Gastroesophageal sphincter (tissue), 4 donors: ENCODE results near the gene SLAMF1. TPM values are rescaled to one million over a fixed set of nuclear protein-coding genes. Genes with fewer than 3 reads are reported as not detected.
"Not testable (repeated sequence)": the region's sequence is repeated elsewhere in the genome, so short reads cannot be mapped to it uniquely, and the experiment has no call there.

Experiments
- ATAC-seq: fragments of 150-250 bp; one replicate; pipeline ENCODE4 v1.9.1; 2016; ENCODE audit warnings: mild to moderate bottlenecking, moderate library complexity
- H3K27ac ChIP-seq, 4 donors: fragments of 200-600 bp; sonication (generic) in 3 of 4; 1 replicate in 3 of 4; 2 replicates in 1 of 4; pipeline ENCODE4 v1.5.1; 2016 to 2019
- H3K27me3 ChIP-seq: fragments of 200-600 bp; sonication (generic); one replicate; pipeline ENCODE4 v1.5.1; 2019
- H3K36me3 ChIP-seq, 2 donors: fragments of 200-600 bp; sonication (generic); one replicate each; pipeline ENCODE4 v1.5.1; 2019; ENCODE audit warnings: control low read depth in 1 of 2
- H3K4me1 ChIP-seq, 3 donors: fragments of 200-600 bp; sonication (generic); 1 replicate in 2 of 3; 2 replicates in 1 of 3; pipeline ENCODE4 v1.5.1; 2016 to 2019; ENCODE audit warnings: control low read depth in 2 of 3
- H3K4me3 ChIP-seq, 2 donors: fragments of 200-600 bp; sonication (generic); one replicate each; pipeline ENCODE4 v1.5.1; 2019; ENCODE audit warnings: mild to moderate bottlenecking in 1 of 2, moderate library complexity in 1 of 2
- H3K9me3 ChIP-seq, 3 donors: fragments of 200-600 bp; sonication (generic); one replicate each; pipeline ENCODE4 v1.5.1; 2017 to 2019; ENCODE audit warnings: control low read depth in 2 of 3
- CTCF ChIP-seq, 4 experiments: fragments of 200-600 bp in 2 of 4; fragments of 450-650 bp in 2 of 4; sonication (generic) in 1 of 4; IDR thresholded peaks; one replicate each; pipeline ENCODE4 v1.5.1; 2017 to 2019; ENCODE audit warnings: antibody characterized with exemption in 4 of 4, mild to moderate bottlenecking in 2 of 4, moderate library complexity in 2 of 4
- EP300 ChIP-seq: sonication (generic); formaldehyde crosslinking; IDR thresholded peaks from one replicate; pipeline ENCODE4 v1.6.1; 2017; ENCODE audit warnings: antibody characterized with exemption, mild to moderate bottlenecking
- POLR2A ChIP-seq, 2 donors: fragments of 450-650 bp; IDR thresholded peaks; one replicate each; pipeline ENCODE4 v1.6.1; 2017; ENCODE audit warnings: antibody characterized with exemption in 2 of 2, mild to moderate bottlenecking in 2 of 2, moderate library complexity in 1 of 2
- POLR2AphosphoS5 ChIP-seq: sonication (generic); formaldehyde crosslinking; IDR thresholded peaks from one replicate; pipeline ENCODE4 v1.6.1; 2017; ENCODE audit warnings: antibody characterized with exemption
- WGBS, 2 donors: methylation state at CpG; one replicate each; pipeline ENCODE4 v1.1.5; 2018; ENCODE audit warnings: low coverage in 1 of 2; 5-methylcytosine and 5-hydroxymethylcytosine counted together
- total RNA-seq, 4 donors: library from RNA; depleted of rRNA; stranded (reverse); fragments of >200 nt; gene quantifications; one replicate each; pipeline ENCODE4 v1.1.0, GENCODE V29; 2016

The SLAMF1 gene
- total RNA-seq, 4 donors from 2014 or later, result 0.12 to 2.8 (median 1.2) TPM; not detected in 1

DNA sequence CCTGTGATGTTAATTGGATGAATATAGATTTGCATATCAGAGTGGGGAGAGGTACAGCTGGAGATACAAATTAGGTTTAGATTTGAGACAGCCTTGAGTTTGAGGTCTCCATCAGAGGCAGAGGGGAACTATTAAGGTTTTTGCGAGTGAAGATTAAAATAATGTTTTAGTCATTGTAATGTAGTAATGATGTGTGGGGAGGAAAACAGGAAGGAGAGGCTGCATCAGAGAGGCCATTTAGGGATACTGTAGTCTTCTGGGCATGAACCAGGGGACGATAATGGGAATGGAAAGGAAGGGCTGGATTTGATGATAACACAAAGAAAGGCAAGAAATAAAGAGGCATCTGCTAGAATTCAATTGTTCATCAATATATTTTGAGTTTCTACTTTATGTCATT lies 77.0 kb downstream of the SLAMF1 start:
- no peak overlapping the region for H3K4me3 ChIP-seq
- no peaks in the 10 kb centered on the region for H3K36me3 ChIP-seq
- TF ChIP-seq POLR2A (IDR thresholded peaks at IDR 0.05) (no peak), EP300 (no peak), CTCF (IDR thresholded peaks at IDR 0.05) (no peak), POLR2AphosphoS5 (no peak)
- no peaks in the 10 kb centered on the region for H3K9me3 ChIP-seq
- WGBS, 2 donors, result 44 to 66% methylated on average over 2 of the region's 2 CpGs
- no peak overlapping the region for H3K27ac ChIP-seq
- no peaks in the 10 kb centered on the region for H3K4me1 ChIP-seq
- ATAC-seq, result no peak
- H3K27me3 ChIP-seq, result no peaks in the 10 kb centered on the region

GRCh38 chr1:160567858-160568682 lies 78.8 kb downstream of the SLAMF1 start:
- Histone ChIP-seq H3K36me3 (no peaks in the 10 kb centered on the region), H3K9me3 (peaks cover 0 to 7% (median 0%) of the 10 kb centered on the region in 3 donors), H3K27ac (no peak overlapping the region), H3K4me1 (no peaks in the 10 kb centered on the region), H3K27me3 (no peaks in the 10 kb centered on the region), H3K4me3 (no peak overlapping the region)
- TF ChIP-seq POLR2A (IDR thresholded peaks at IDR 0.05) (no peak), CTCF (IDR thresholded peaks at IDR 0.05) (no peak), EP300 (no peak), POLR2AphosphoS5 (no peak)
- ATAC-seq, result no peak
- WGBS, 2 donors, result 69 to 73% methylated on average over 6 to 8 of the region's 8 CpGs

GRCh38 chr1:160567341-160567740 lies 79.5 kb downstream of the SLAMF1 start:
- no peak for TF ChIP-seq POLR2A (IDR thresholded peaks at IDR 0.05)
- TF ChIP-seq CTCF (IDR thresholded peaks at IDR 0.05), result no peak
- no peak for TF ChIP-seq POLR2AphosphoS5
- no peak for TF ChIP-seq EP300
- no peak for ATAC-seq
- Histone ChIP-seq H3K27ac (no peak overlapping the region), H3K4me1 (no peaks in the 10 kb centered on the region), H3K27me3 (no peaks in the 10 kb centered on the region), H3K4me3 (no peak overlapping the region), H3K36me3 (no peaks in the 10 kb centered on the region), H3K9me3 (peaks cover 0 to 12% (median 0%) of the 10 kb centered on the region in 3 donors)
- WGBS, 2 donors, result 71 to 77% methylated on average over 3 to 5 of the region's 5 CpGs

- no peak for ATAC-seq
- Histone ChIP-seq H3K27ac (no peak overlapping the region), H3K4me3 (no peak overlapping the region), H3K4me1 (no peaks in the 10 kb centered on the region), H3K27me3 (no peaks in the 10 kb centered on the region), H3K36me3 (no peaks in the 10 kb centered on the region), H3K9me3 (peaks cover 0 to 12% (median 0%) of the 10 kb centered on the region in 3 donors)
- WGBS, 2 donors, result 45 to 72% methylated on average over 4 of the region's 4 CpGs
- TF ChIP-seq POLR2AphosphoS5, result no peak
These were observed 81.3 kb downstream of the SLAMF1 start for GRCh38 chr1:160565564-160565963.

GRCh38 chr1:160563230-160563629 lies 83.6 kb downstream of the SLAMF1 start:
- not testable (repeated sequence) for H3K36me3 ChIP-seq, H3K27ac ChIP-seq, H3K4me1 ChIP-seq, H3K27me3 ChIP-seq, H3K4me3 ChIP-seq, ATAC-seq
- WGBS, 2 donors, result 67 to 73% methylated on average over 1 of the region's 1 CpG
- H3K9me3 ChIP-seq, result peaks cover 0 to 18% (median 0%) of the 10 kb centered on the region in 3 donors

DNA sequence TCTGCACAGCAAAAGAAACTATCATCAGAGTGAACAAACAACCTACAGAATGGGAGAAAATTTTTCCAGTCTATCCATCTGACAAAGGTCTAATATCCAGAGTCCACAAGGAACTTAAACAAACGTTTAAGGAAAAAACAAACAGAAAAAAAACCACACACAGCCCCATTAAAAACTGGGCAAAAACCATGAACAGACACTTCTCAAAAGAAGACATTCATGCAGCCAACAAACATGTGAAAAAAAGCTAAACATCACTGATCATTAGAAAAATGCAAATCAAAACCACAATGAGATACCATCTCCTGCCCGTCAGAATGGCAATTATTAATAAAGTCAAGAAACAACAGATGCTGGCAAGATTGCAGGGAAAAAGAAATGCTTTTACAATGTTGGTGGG lies 84.1 kb downstream of the SLAMF1 start:
- not testable (repeated sequence) for ATAC-seq, H3K4me1 ChIP-seq, H3K4me3 ChIP-seq, H3K27ac ChIP-seq, H3K36me3 ChIP-seq, H3K27me3 ChIP-seq
- 68 to 78% methylated on average over 1 to 2 of the region's 2 CpGs for WGBS, 2 donors
- peaks cover 0 to 18% (median 0%) of the 10 kb centered on the region in 3 donors for H3K9me3 ChIP-seq
